B cell (primary cell): ENCODE measurements around the gene CASKIN2. TPM values are rescaled to one million over a fixed set of nuclear protein-coding genes. Genes with fewer than 3 reads are reported as not detected.
"Not testable (repeated sequence)": the region's sequence is repeated elsewhere in the genome, so short reads cannot be mapped to it uniquely, and the experiment has no call there.

ENCODE experiments used
- ATAC-seq: fragments of 200-7000 bp; cut with Tn5 transposase; one replicate; pipeline ENCODE4 v1.10.0; 2021; ENCODE audit warnings: low read depth, mild to moderate bottlenecking, moderate number of reproducible peaks, moderate library complexity
- CTCF ChIA-PET: fragments of 350-600 bp; sonication (Branson Sonifier 250); formaldehyde crosslinking; loops from one replicate; lab custom pipeline; 2021; ENCODE audit warnings: antibody characterized with exemption, inconsistent platforms; lab: Charles Lee
- POLR2A ChIA-PET: fragments of 350-600 bp; sonication (Branson Sonifier 250); formaldehyde crosslinking; loops from one replicate; lab custom pipeline; 2021; ENCODE audit warnings: antibody characterized with exemption; lab: Charles Lee
- DNase-seq: peaks from one replicate; pipeline ENCODE4 v3.0.0; 2013
- H2AFZ ChIP-seq: 2 replicates; pipeline ENCODE4 v1.6.1; 2012; ENCODE audit warnings: mild to moderate bottlenecking, low read depth, low read length; ENCODE audit not compliant: insufficient read depth, poor library complexity, severe bottlenecking
- H3K27ac ChIP-seq, 2 donors: 1 replicate in 1 of 2; 2 replicates in 1 of 2; pipeline ENCODE4 v1.5.1; 2012 to 2013; ENCODE audit warnings: low read length in 2 of 2, mild to moderate bottlenecking in 2 of 2, moderate library complexity in 1 of 2
- H3K27me3 ChIP-seq, 4 experiments: fragments of 200-600 bp in 1 of 4; sonication (generic) in 1 of 4; replicated peaks in 1 of 4; 1 replicate in 2 of 4; 2 replicates in 2 of 4; pipeline versions ENCODE4 v1.6.1 to v1.7.0; 2013 to 2016; ENCODE audit warnings: low read length in 3 of 4, mild to moderate bottlenecking in 2 of 4, mixed read lengths in 1 of 4, moderate library complexity in 1 of 4; ENCODE audit not compliant: insufficient read depth in 4 of 4, control insufficient read depth in 3 of 4; ENCODE audit errors: control extremely low read depth in 1 of 4
- H3K36me3 ChIP-seq, 2 experiments: replicated peaks in 1 of 2; 1 replicate in 1 of 2; 2 replicates in 1 of 2; pipeline versions ENCODE4 v1.6.1 to v1.7.1; 2013; ENCODE audit warnings: low read length in 1 of 2; ENCODE audit not compliant: insufficient read depth in 2 of 2, control insufficient read depth in 1 of 2; ENCODE audit errors: control extremely low read depth in 1 of 2, extremely low read depth in 1 of 2
- H3K4me1 ChIP-seq, 2 donors: fragments of 200-600 bp in 1 of 2; sonication (generic) in 1 of 2; 1 replicate in 1 of 2; 2 replicates in 1 of 2; pipeline versions ENCODE4 v1.5.1 to v1.6.1; 2013 to 2017; ENCODE audit warnings: low read length in 2 of 2; ENCODE audit not compliant: control insufficient read depth in 2 of 2, insufficient read depth in 2 of 2
- H3K4me2 ChIP-seq: replicated peaks from 2 replicates; pipeline ENCODE3; 2012; ENCODE audit warnings: mild to moderate bottlenecking, low read depth, low read length; ENCODE audit not compliant: poor library complexity, severe bottlenecking
- H3K4me3 ChIP-seq, 5 experiments: fragments of 200-600 bp in 1 of 5; sonication (generic) in 1 of 5; 1 replicate in 3 of 5; 2 replicates in 2 of 5; pipeline versions ENCODE4 v1.5.1 to v1.7.0; 2011 to 2016; ENCODE audit warnings: low read length in 4 of 5, mild to moderate bottlenecking in 4 of 5, low read depth in 2 of 5, control low read depth in 1 of 5, moderate library complexity in 1 of 5; ENCODE audit not compliant: insufficient read depth in 1 of 5; ENCODE audit errors: control extremely low read depth in 1 of 5, extremely low read depth in 1 of 5
- H3K79me2 ChIP-seq: fragments of 200-600 bp; sonication (generic); one replicate; pipeline ENCODE4 v1.6.0; 2016; ENCODE audit warnings: low read length; ENCODE audit not compliant: control insufficient read depth, insufficient read depth
- H3K9ac ChIP-seq: fragments of 200-600 bp; sonication (generic); 2 replicates; pipeline ENCODE4 v1.6.1; 2017; ENCODE audit warnings: mild to moderate bottlenecking, low read length, moderate library complexity
- H3K9me3 ChIP-seq, 3 donors: one replicate each; pipeline versions ENCODE4 v1.6.1 to v1.7.1; 2013; ENCODE audit warnings: low read length in 2 of 3; ENCODE audit not compliant: control insufficient read depth in 2 of 3, insufficient read depth in 1 of 3; ENCODE audit errors: control extremely low read depth in 1 of 3
- H4K20me1 ChIP-seq: 2 replicates; pipeline ENCODE4 v1.6.0; 2012; ENCODE audit warnings: mild to moderate bottlenecking, low read length; ENCODE audit not compliant: insufficient read depth, control insufficient read depth, poor library complexity, severe bottlenecking
- H3K27ac Mint-ChIP-seq: one replicate; pipeline ENCODE4 v1.8.0; 2021; ENCODE audit warnings: mixed read lengths
- H3K27me3 Mint-ChIP-seq: one replicate; pipeline ENCODE4 v1.8.0; 2021; ENCODE audit warnings: mixed read lengths
- H3K4me1 Mint-ChIP-seq: one replicate; pipeline ENCODE4 v1.8.0; 2021; ENCODE audit warnings: mixed read lengths
- H3K4me3 Mint-ChIP-seq: one replicate; pipeline ENCODE4 v1.8.0; 2021; ENCODE audit warnings: mixed read lengths
- H3K9me3 Mint-ChIP-seq: one replicate; pipeline ENCODE4 v1.8.0; 2022; ENCODE audit warnings: mixed read lengths; ENCODE audit not compliant: insufficient read depth
- EZH2 ChIP-seq: IDR thresholded peaks from 2 replicates; pipeline ENCODE4 v1.6.1; 2012; ENCODE audit warnings: borderline replicate concordance, low read depth, mild to moderate bottlenecking, moderate library complexity, low read length; ENCODE audit not compliant: insufficient read depth, poor library complexity, severe bottlenecking
- WGBS: methylation state at CpG from one replicate; pipeline ENCODE4 v1.1.5; 2013; ENCODE audit warnings: missing lambda C conversion rate; ENCODE audit not compliant: insufficient coverage; 5-methylcytosine and 5-hydroxymethylcytosine counted together
- intact Hi-C: fragments of 100-400 bp; cut with micrococcal nuclease; formaldehyde crosslinking; loops from one replicate; pipeline ENCODE4 v1.10.0; 2022
- polyA plus RNA-seq: library from polyadenylated mRNA; depleted of rRNA; stranded (reverse); fragments of >200 nt; gene quantifications from 2 replicates; pipeline ENCODE4 v1.2.3, GENCODE V29; 2012
- total RNA-seq, 2 donors: library from RNA; stranded (reverse); fragments of 120-200 nt in 1 of 2; gene quantifications; 1 replicate in 1 of 2; 2 replicates in 1 of 2; pipeline versions ENCODE4 v1.2.3 to v1.2.4, GENCODE V29; 2013 to 2022
- TF ChIP-seq, protein P1 (sequence below): fragments of 200-600 bp; IDR thresholded peaks from one replicate; pipeline ENCODE4 v1.8.0; 2022; ENCODE audit warnings: antibody characterized with exemption, mild to moderate bottlenecking

The CASKIN2 gene
- total and polyA plus RNA-seq, 2 donors (not counting 1 experiment from before 2014, with no cell fraction given), result 0.37 to 1.00 TPM

- ATAC-seq (no peak), DNase-seq (no peak)
- Histone ChIP-seq H3K79me2 (peaks cover 42% of the 10 kb centered on the region), H3K27ac (no peak overlapping the region), H3K4me2 (no peak overlapping the region), H2AFZ (no peak overlapping the region), H3K27me3 (no peaks in the 10 kb centered on the region), H3K9me3 (no peaks in the 10 kb centered on the region), H3K4me1 (no peaks in the 10 kb centered on the region), H3K4me3 (no peak overlapping the region), H3K36me3 (peaks cover 0 to 12% of the 10 kb centered on the region in 2 experiments), H3K9ac (no peak overlapping the region), H4K20me1 (peaks cover 14% of the 10 kb centered on the region)
- Mint-ChIP-seq H3K9me3 (no peaks in the 10 kb centered on the region), H3K27me3 (no peaks in the 10 kb centered on the region), H3K27ac (no peak overlapping the region), H3K4me3 (no peak overlapping the region), H3K4me1 (no peaks in the 10 kb centered on the region)
- intact Hi-C loops, result no loop called here
- TF ChIP-seq, protein P1, sequence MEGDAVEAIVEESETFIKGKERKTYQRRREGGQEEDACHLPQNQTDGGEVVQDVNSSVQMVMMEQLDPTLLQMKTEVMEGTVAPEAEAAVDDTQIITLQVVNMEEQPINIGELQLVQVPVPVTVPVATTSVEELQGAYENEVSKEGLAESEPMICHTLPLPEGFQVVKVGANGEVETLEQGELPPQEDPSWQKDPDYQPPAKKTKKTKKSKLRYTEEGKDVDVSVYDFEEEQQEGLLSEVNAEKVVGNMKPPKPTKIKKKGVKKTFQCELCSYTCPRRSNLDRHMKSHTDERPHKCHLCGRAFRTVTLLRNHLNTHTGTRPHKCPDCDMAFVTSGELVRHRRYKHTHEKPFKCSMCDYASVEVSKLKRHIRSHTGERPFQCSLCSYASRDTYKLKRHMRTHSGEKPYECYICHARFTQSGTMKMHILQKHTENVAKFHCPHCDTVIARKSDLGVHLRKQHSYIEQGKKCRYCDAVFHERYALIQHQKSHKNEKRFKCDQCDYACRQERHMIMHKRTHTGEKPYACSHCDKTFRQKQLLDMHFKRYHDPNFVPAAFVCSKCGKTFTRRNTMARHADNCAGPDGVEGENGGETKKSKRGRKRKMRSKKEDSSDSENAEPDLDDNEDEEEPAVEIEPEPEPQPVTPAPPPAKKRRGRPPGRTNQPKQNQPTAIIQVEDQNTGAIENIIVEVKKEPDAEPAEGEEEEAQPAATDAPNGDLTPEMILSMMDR, result no peak
- TF ChIP-seq EZH2, result no peak
- CTCF ChIA-PET, result interaction anchor here (0.8 kb wide), 1 partner anchor 271 kb away, joined by 3 read pairs; no protein-coding TSS in a partner anchor
- 99% methylated on average over 7 of the region's 7 CpGs for WGBS
- POLR2A ChIA-PET, result interaction anchor here (0.6 kb wide), 1 partner anchor 22 kb away, joined by 4 read pairs; the partner anchor contains the start of gene TMEM94
Measured at GRCh38 chr17:75478508-75478907, 36.8 kb downstream of the CASKIN2 start.

- H3K27ac Mint-ChIP-seq, result not testable (repeated sequence)
Measured at GRCh38 chr17:75477490-75477862, 37.9 kb downstream of the CASKIN2 start.

More at GRCh38 chr17:75477490-75477862, 37.9 kb downstream of the CASKIN2 start:
- DNase-seq, H3K4me3 ChIP-seq, H3K4me1 ChIP-seq, POLR2A ChIA-PET, H3K9me3 Mint-ChIP-seq, H3K4me2 ChIP-seq, H2AFZ ChIP-seq, H3K4me1 Mint-ChIP-seq, H3K4me3 Mint-ChIP-seq, H3K27me3 Mint-ChIP-seq, H3K27me3 ChIP-seq, H3K27ac ChIP-seq, H3K9ac ChIP-seq, H3K9me3 ChIP-seq, intact Hi-C loops, ATAC-seq: not testable (repeated sequence)
- H3K36me3 ChIP-seq, result peaks cover 0 to 23% of the 10 kb centered on the region in 2 experiments
- WGBS, result 91% methylated on average over 10 of the region's 11 CpGs
- CTCF ChIA-PET, result interaction anchor here (1.1 to 2.0 kb wide), 2 partner anchors 52 to 271 kb away, joined by 3 to 4 read pairs; no protein-coding TSS in a partner anchor
- H4K20me1 ChIP-seq, result peaks cover 14% of the 10 kb centered on the region
- peaks cover 42% of the 10 kb centered on the region for H3K79me2 ChIP-seq
